Smooth muscle cell (in vitro differentiated cells): ENCODE measurements around the gene DNAH1. TPM values are rescaled to one million over a fixed set of nuclear protein-coding genes. Genes with fewer than 3 reads are reported as not detected.

Experiments
- DNase-seq: peaks from one replicate; lab custom pipeline; 2025; ENCODE audit not compliant: unreplicated experiment; lab: John Stamatoyannopoulos, UW
- H2AFZ ChIP-seq: fragments of 200-600 bp; sonication (generic); 2 replicates; pipeline ENCODE4 v1.6.0; 2016; ENCODE audit warnings: antibody characterized with exemption, low read depth, mild to moderate bottlenecking
- H3F3A ChIP-seq: fragments of 200-600 bp; sonication (generic); 2 replicates; pipeline ENCODE4 v1.6.0; 2017; ENCODE audit warnings: antibody characterized with exemption, low read depth
- H3K27ac ChIP-seq: fragments of 200-600 bp; sonication (generic); 2 replicates; pipeline ENCODE4 v1.5.1; 2016; ENCODE audit warnings: low read depth, mild to moderate bottlenecking
- H3K27me3 ChIP-seq: fragments of 200-600 bp; sonication (generic); 2 replicates; pipeline ENCODE4 v1.6.1; 2016; ENCODE audit warnings: low read depth, mild to moderate bottlenecking
- H3K36me3 ChIP-seq: fragments of 200-600 bp; sonication (generic); 2 replicates; pipeline ENCODE4 v1.5.1; 2016; ENCODE audit warnings: low read depth
- H3K4me1 ChIP-seq: fragments of 200-600 bp; sonication (generic); 2 replicates; pipeline ENCODE4 v1.5.1; 2016; ENCODE audit warnings: low read depth
- H3K4me2 ChIP-seq: fragments of 200-600 bp; sonication (generic); 2 replicates; pipeline ENCODE4 v1.6.0; 2016; ENCODE audit warnings: mild to moderate bottlenecking
- H3K4me3 ChIP-seq: fragments of 200-600 bp; sonication (generic); 2 replicates; pipeline ENCODE4 v1.5.1; 2016; ENCODE audit warnings: mild to moderate bottlenecking
- H3K79me2 ChIP-seq: fragments of 200-600 bp; sonication (generic); 2 replicates; pipeline ENCODE4 v1.6.0; 2016; ENCODE audit warnings: low read depth, mild to moderate bottlenecking
- H3K9ac ChIP-seq: fragments of 200-600 bp; sonication (generic); 2 replicates; pipeline ENCODE4 v1.6.0; 2016; ENCODE audit warnings: low read depth
- H3K9me3 ChIP-seq: fragments of 200-600 bp; sonication (generic); replicated peaks from 2 replicates; pipeline ENCODE4 v1.5.1; 2016; ENCODE audit warnings: low read depth
- H4K20me1 ChIP-seq: fragments of 200-600 bp; sonication (generic); 2 replicates; pipeline ENCODE4 v1.6.0; 2016; ENCODE audit warnings: low read depth
- WGBS: methylation state at CpG from one replicate; pipeline ENCODE4 v1.1.7; 2016; ENCODE audit warnings: low lambda C conversion rate; 5-methylcytosine and 5-hydroxymethylcytosine counted together
- polyA plus RNA-seq: library from polyadenylated mRNA; unstranded; fragments of >200 nt; fragmentation: Nextera tagmentation; extraction: Ambion mirVana; gene quantifications from 2 replicates; pipeline ENCODE4 v1.2.1, GENCODE V29; 2016
- total RNA-seq: library from RNA; depleted of rRNA; stranded (reverse); fragments of >200 nt; gene quantifications from 2 replicates; pipeline ENCODE4 v1.2.3, GENCODE V29; 2014
- TF ChIP-seq, protein P1 (sequence below): fragments of 200-600 bp; sonication (generic); IDR thresholded peaks from 2 replicates; pipeline ENCODE4 v1.5.1; 2017; ENCODE audit warnings: borderline replicate concordance, mild to moderate bottlenecking, antibody characterized with exemption; ENCODE audit not compliant: insufficient read depth, poor library complexity, severe bottlenecking

DNAH1 gene
- total and polyA plus RNA-seq, 2 experiments from 2014 or later, result 0.54 to 3.7 TPM

DNA sequence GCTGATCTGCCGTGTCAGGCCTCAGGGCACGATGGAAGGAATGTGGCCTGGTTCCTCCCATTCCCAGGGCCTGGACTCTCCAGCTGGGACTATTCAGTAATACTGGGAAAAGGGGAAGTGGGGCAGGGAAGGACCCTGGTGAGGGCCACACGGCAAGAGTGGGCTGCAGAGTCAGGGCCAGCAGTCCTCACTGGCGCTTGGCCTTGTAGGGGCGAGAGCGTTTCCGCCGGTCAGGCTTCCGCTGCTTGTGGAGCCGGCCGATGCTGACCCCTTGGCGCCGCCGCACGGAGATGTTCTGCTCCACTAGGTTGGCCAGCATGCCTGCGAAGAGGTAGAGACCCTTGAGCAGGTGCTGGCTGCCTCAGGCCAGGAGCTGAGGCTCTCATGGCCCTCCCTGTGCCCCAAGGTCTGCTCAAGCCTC lies 86.0 kb downstream of the DNAH1 start:
- H4K20me1 ChIP-seq, result no peaks in the 10 kb centered on the region
- H3K9me3 ChIP-seq, result no peaks in the 10 kb centered on the region
- no peaks in the 10 kb centered on the region for H3K36me3 ChIP-seq
- H3K4me1 ChIP-seq, result no peaks in the 10 kb centered on the region
- no peaks in the 10 kb centered on the region for H3K79me2 ChIP-seq
- no peak overlapping the region for H2AFZ ChIP-seq
- no peak for DNase-seq
- TF ChIP-seq, protein P1, sequence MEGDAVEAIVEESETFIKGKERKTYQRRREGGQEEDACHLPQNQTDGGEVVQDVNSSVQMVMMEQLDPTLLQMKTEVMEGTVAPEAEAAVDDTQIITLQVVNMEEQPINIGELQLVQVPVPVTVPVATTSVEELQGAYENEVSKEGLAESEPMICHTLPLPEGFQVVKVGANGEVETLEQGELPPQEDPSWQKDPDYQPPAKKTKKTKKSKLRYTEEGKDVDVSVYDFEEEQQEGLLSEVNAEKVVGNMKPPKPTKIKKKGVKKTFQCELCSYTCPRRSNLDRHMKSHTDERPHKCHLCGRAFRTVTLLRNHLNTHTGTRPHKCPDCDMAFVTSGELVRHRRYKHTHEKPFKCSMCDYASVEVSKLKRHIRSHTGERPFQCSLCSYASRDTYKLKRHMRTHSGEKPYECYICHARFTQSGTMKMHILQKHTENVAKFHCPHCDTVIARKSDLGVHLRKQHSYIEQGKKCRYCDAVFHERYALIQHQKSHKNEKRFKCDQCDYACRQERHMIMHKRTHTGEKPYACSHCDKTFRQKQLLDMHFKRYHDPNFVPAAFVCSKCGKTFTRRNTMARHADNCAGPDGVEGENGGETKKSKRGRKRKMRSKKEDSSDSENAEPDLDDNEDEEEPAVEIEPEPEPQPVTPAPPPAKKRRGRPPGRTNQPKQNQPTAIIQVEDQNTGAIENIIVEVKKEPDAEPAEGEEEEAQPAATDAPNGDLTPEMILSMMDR, result no peak
- no peak overlapping the region for H3K27ac ChIP-seq
- H3F3A ChIP-seq, result no peaks in the 10 kb centered on the region
- H3K27me3 ChIP-seq, result no peaks in the 10 kb centered on the region
- no peak overlapping the region for H3K4me2 ChIP-seq
- no peak overlapping the region for H3K9ac ChIP-seq
- WGBS, result 93% methylated on average over 16 of the region's 16 CpGs
- no peak overlapping the region for H3K4me3 ChIP-seq

DNA sequence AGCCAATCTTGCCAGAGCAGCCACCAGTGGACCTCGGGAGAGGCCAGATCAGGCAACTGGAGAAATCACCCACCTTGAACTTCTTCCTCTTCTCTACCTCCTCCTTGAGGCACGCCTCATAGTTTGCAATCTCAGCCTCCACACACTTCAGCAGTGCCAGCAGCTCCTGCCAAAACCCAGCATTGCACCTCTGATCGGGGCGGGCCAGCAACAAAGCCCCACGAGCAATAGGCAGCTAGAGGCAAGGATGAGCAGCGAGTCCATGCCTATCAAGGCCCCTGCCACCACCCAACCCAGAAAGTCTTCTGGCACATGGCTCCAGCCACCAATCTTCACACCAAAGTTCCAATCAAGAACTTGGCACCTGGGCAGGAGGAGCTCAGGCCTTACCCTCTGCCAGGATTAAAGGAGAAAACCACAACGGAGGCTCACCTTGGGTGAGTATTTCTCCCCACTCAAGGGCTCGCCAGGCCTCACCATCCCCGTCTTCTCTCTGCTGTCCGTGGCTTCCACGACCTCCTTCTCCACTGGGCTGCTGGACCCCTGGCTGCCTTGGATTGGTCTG lies 86.7 kb downstream of the DNAH1 start:
- DNase-seq, result no peak
- Histone ChIP-seq H3K79me2 (peaks cover 3% of the 10 kb centered on the region), H3K36me3 (no peaks in the 10 kb centered on the region), H4K20me1 (no peaks in the 10 kb centered on the region), H3K27me3 (no peaks in the 10 kb centered on the region), H3F3A (no peaks in the 10 kb centered on the region), H3K9ac (no peak overlapping the region), H3K27ac (no peak overlapping the region), H3K4me1 (no peaks in the 10 kb centered on the region), H3K4me3 (no peak overlapping the region), H3K4me2 (no peak overlapping the region), H3K9me3 (no peaks in the 10 kb centered on the region), H2AFZ (no peak overlapping the region)
- WGBS, result 96% methylated on average over 11 of the region's 11 CpGs
- TF ChIP-seq, protein P1, result no peak

DNA sequence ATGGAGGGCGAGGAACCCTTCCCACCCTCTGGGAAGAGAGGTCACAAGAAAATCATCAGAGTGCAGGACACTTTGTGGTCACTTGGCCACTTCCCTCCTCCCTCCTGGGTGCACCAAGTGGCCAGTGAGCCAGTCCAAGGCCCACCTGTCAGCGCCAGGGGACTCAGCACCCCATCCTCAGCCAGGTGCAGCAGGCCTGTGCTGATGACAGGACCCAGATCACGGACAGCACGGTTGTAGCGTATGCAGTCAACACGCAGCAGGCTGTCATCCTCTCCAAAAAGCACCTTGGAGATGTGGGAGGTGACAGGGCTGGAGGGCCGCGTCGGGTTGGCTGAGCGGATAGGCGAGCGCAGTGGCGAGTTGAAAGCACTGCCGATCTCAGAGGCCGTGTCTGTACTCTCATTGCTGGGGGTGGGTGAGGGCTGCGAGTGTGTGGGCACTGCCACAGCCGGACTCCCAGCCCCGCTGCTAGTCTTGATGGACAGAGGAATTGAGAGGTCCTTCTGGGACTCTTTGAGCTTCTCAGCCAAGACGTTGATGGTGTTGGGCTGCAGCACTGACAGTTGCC lies 87.2 kb downstream of the DNAH1 start:
- Histone ChIP-seq H2AFZ (no peak overlapping the region), H3K4me3 (no peak overlapping the region), H3K9ac (no peak overlapping the region), H3K27ac (no peak overlapping the region), H3K4me1 (no peaks in the 10 kb centered on the region), H3K36me3 (no peaks in the 10 kb centered on the region), H3K4me2 (no peak overlapping the region), H3K27me3 (no peaks in the 10 kb centered on the region), H3K79me2 (peaks cover 9% of the 10 kb centered on the region), H3K9me3 (no peaks in the 10 kb centered on the region), H4K20me1 (no peaks in the 10 kb centered on the region), H3F3A (no peaks in the 10 kb centered on the region)
- TF ChIP-seq, protein P1, result no peak
- WGBS, result over 99% methylated on average over 19 of the region's 19 CpGs
- no peak for DNase-seq

DNA sequence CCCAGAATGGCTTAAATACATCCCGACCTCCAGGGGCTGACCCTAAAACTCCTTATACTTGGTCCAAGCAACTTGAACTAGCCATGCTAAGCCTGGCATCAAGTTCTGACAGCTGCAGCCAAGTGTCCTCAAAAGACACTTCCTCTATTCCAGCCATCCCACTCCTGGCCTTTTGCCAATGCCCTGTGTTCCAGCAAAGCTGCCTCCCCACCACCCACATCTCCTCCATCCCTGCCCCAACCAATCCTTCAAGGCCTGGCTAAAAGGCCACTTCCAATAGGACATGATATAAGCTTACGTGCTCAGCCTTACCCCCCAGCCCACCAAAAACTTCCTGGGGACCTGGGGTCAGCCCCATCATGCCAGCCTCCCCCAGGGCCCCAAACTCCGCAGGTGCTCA lies 87.8 kb downstream of the DNAH1 start:
- Histone ChIP-seq H3F3A (no peaks in the 10 kb centered on the region), H3K4me1 (peaks cover 4% of the 10 kb centered on the region), H3K27me3 (no peaks in the 10 kb centered on the region), H4K20me1 (no peaks in the 10 kb centered on the region), H3K9ac (no peak overlapping the region), H3K36me3 (no peaks in the 10 kb centered on the region), H2AFZ (no peak overlapping the region), H3K4me2 (no peak overlapping the region), H3K79me2 (peaks cover 15% of the 10 kb centered on the region), H3K27ac (no peak overlapping the region), H3K9me3 (no peaks in the 10 kb centered on the region), H3K4me3 (no peak overlapping the region)
- TF ChIP-seq, protein P1, result no peak
- no peak for DNase-seq
- WGBS, result 98% methylated on average over 3 of the region's 3 CpGs
